GM23338 (cell line): ENCODE results near the gene EBI3. TPM values are rescaled to one million over a fixed set of nuclear protein-coding genes. Genes with fewer than 3 reads are reported as not detected.

Experiments used
- ATAC-seq: fragments of 200-7000 bp; cut with Tn5 transposase; 3 replicates; pipeline ENCODE4 v1.9.1; 2020
- DNase-seq: peaks from one replicate; pipeline ENCODE4 v3.0.0-alpha.2; 2015; ENCODE audit warnings: low spot score
- H2AFZ ChIP-seq: fragments of 200-600 bp; sonication (generic); 2 replicates; pipeline ENCODE4 v1.8.0; 2016; ENCODE audit warnings: antibody characterized with exemption, mild to moderate bottlenecking, moderate library complexity
- H3F3A ChIP-seq: fragments of 200-600 bp; sonication (generic); replicated peaks from 2 replicates; pipeline ENCODE4 v1.8.0; 2017; ENCODE audit warnings: antibody characterized with exemption, mixed run types, low read depth
- H3K27ac ChIP-seq: fragments of 200-600 bp; sonication (generic); 2 replicates; pipeline ENCODE4 v1.6.1; 2016; ENCODE audit warnings: low read depth
- H3K27me3 ChIP-seq: fragments of 200-600 bp; sonication (generic); 2 replicates; pipeline ENCODE4 v1.8.0; 2016; ENCODE audit warnings: mild to moderate bottlenecking, mixed run types, moderate library complexity; ENCODE audit not compliant: insufficient read depth
- H3K36me3 ChIP-seq: fragments of 200-600 bp; sonication (generic); 2 replicates; pipeline ENCODE4 v1.8.0; 2016; ENCODE audit warnings: mild to moderate bottlenecking; ENCODE audit not compliant: insufficient read depth
- H3K4me1 ChIP-seq: fragments of 200-600 bp; sonication (generic); 2 replicates; pipeline ENCODE4 v1.8.0; 2016; ENCODE audit warnings: mild to moderate bottlenecking, moderate library complexity; ENCODE audit not compliant: insufficient read depth
- H3K4me2 ChIP-seq: fragments of 200-600 bp; sonication (generic); 2 replicates; pipeline ENCODE4 v1.7.1; 2017; ENCODE audit warnings: mixed run types
- H3K4me3 ChIP-seq: fragments of 200-600 bp; sonication (generic); 2 replicates; pipeline ENCODE4 v1.6.1; 2016; ENCODE audit warnings: mixed run types
- H3K79me2 ChIP-seq: fragments of 200-600 bp; sonication (generic); replicated peaks from 2 replicates; pipeline ENCODE4 v1.8.0; 2017; ENCODE audit warnings: mild to moderate bottlenecking; ENCODE audit not compliant: insufficient read depth
- H3K9me2 ChIP-seq: fragments of 200-600 bp; sonication (generic); 2 replicates; pipeline ENCODE4 v1.8.0; 2017; ENCODE audit not compliant: insufficient read depth
- H4K20me1 ChIP-seq: fragments of 200-600 bp; sonication (generic); replicated peaks from 2 replicates; pipeline ENCODE4 v1.8.0; 2017; ENCODE audit warnings: mild to moderate bottlenecking; ENCODE audit not compliant: insufficient read depth
- H3K27ac Mint-ChIP-seq: 2 replicates; pipeline ENCODE4 v1.8.0; 2020; ENCODE audit warnings: inconsistent platforms, mild to moderate bottlenecking, moderate library complexity, mixed read lengths
- H3K27me3 Mint-ChIP-seq: 3 replicates; pipeline ENCODE4 v1.8.0; 2022; ENCODE audit warnings: low read depth, mild to moderate bottlenecking, moderate library complexity, mixed read lengths, inconsistent platforms; ENCODE audit not compliant: insufficient read depth, poor library complexity
- H3K36me3 Mint-ChIP-seq: 3 replicates; pipeline ENCODE4 v1.8.0; 2021; ENCODE audit warnings: low read depth, mild to moderate bottlenecking, inconsistent platforms, moderate library complexity, mixed read lengths
- H3K4me1 Mint-ChIP-seq: 3 replicates; pipeline ENCODE4 v1.8.0; 2020; ENCODE audit warnings: mild to moderate bottlenecking, inconsistent platforms, mixed read lengths
- H3K4me3 Mint-ChIP-seq: 3 replicates; pipeline ENCODE4 v1.8.0; 2021; ENCODE audit warnings: moderate library complexity, mild to moderate bottlenecking, inconsistent platforms, mixed read lengths
- H3K9me3 Mint-ChIP-seq: 3 replicates; pipeline ENCODE4 v1.8.0; 2020; ENCODE audit warnings: moderate library complexity, mild to moderate bottlenecking, inconsistent platforms, mixed read lengths
- CREB1 ChIP-seq: fragments of 250-450 bp; sonication (Bioruptor Pico); IDR thresholded peaks from 2 replicates; pipeline ENCODE4 v1.5.0; 2020; ENCODE audit warnings: low read depth, mild to moderate bottlenecking, moderate library complexity
- EZH2phosphoT487 ChIP-seq: fragments of 200-600 bp; sonication (generic); IDR thresholded peaks from one replicate; pipeline ENCODE4 v1.8.1; 2018; ENCODE audit warnings: antibody characterized with exemption; ENCODE audit not compliant: unreplicated experiment
- NANOG ChIP-seq: IDR thresholded peaks from 2 replicates; pipeline ENCODE4 v1.6.1; 2016; ENCODE audit warnings: antibody characterized with exemption, borderline replicate concordance
- POLR2AphosphoS5 ChIP-seq: IDR thresholded peaks from 2 replicates; pipeline ENCODE4 v1.6.1; 2016; ENCODE audit warnings: antibody characterized with exemption, low read depth
- STAT1 ChIP-seq: IDR thresholded peaks from one replicate; pipeline ENCODE4 v1.6.1; 2016; ENCODE audit warnings: antibody characterized with exemption; ENCODE audit not compliant: unreplicated experiment
- polyA plus RNA-seq: library from polyadenylated mRNA; unstranded; fragments of >200 nt; fragmentation: Nextera tagmentation; extraction: Ambion mirVana; gene quantifications from 2 replicates; pipeline ENCODE4 v1.2.1, GENCODE V29; 2016
- total RNA-seq: library from RNA; depleted of rRNA; stranded (reverse); fragments of >200 nt; shearing (Covaris generic); gene quantifications from 2 replicates; pipeline ENCODE4 v1.2.3, GENCODE V29; 2014
- TF ChIP-seq, protein P1 (sequence below), 2 experiments: fragments of 200-600 bp in 1 of 2; sonication (generic) in 1 of 2; conservative IDR thresholded peaks; 2 replicates each; pipeline versions ENCODE4 v1.5.1 to v1.6.1; 2016 to 2017; ENCODE audit warnings: antibody characterized with exemption in 2 of 2, low read depth in 2 of 2, mild to moderate bottlenecking in 2 of 2, moderate library complexity in 1 of 2
- TF ChIP-seq, protein P2 (sequence below): fragments of 250-450 bp; sonication (Bioruptor Pico); IDR thresholded peaks from 2 replicates; pipeline ENCODE4 v1.5.0; 2020; ENCODE audit warnings: mild to moderate bottlenecking, moderate library complexity

Gene EBI3
- total and polyA plus RNA-seq, 2 experiments from 2014 or later: 0.52 to 1.4 TPM

DNA sequence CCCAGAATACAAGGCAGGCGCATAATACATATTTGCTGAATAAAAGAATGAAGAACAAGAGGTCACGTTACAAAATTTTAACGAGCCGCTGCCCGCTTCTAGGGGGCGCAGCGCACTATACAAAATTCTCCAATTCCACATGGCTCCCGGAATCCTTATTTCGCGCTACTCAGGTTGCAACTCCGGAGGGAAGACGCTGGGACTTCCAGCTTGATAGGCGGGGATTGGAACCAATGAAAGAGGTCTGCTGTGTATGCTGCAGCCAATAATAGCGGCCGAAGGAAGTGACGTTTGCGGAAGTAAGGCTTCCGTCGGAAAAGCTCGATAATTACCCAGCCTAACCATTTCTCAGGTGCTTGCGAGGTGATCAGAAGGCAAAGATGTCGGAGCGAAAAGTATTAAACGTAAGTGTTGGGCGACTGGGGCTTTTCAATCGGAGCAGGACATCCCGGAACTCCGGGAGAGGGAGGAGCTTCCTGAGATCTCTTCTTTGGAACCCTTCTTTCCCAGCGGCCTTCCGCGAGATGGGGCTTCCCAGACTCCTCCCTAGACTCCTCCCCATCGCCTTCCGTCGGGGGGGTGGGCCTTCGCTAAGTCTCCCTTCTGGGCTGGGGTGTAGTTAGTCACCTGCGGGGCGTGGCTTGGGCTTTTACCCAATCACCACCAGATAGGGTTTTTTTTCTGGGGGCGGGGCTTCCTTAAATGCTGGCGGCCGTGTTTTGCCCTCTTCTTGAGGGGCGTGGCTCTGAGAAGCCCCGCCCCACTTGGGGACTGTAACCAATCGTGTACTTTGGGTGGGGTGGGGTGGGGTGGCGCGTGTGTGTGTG is 17.7 kb downstream of the EBI3 start, which contains the start of gene YJU2:
Gene YJU2, plus strand, starts transcription at position 314 of the 827 bp plus-strand sequence. Its CDS starts 67 bp downstream, at position 381.
- TF ChIP-seq NANOG (no peak), POLR2AphosphoS5 (peak; percentile 60), STAT1 (no peak), EZH2phosphoT487 (no peak), CREB1 (CRISPR knock-in tag) (peak; percentile 97)
- TF ChIP-seq, protein P1, sequence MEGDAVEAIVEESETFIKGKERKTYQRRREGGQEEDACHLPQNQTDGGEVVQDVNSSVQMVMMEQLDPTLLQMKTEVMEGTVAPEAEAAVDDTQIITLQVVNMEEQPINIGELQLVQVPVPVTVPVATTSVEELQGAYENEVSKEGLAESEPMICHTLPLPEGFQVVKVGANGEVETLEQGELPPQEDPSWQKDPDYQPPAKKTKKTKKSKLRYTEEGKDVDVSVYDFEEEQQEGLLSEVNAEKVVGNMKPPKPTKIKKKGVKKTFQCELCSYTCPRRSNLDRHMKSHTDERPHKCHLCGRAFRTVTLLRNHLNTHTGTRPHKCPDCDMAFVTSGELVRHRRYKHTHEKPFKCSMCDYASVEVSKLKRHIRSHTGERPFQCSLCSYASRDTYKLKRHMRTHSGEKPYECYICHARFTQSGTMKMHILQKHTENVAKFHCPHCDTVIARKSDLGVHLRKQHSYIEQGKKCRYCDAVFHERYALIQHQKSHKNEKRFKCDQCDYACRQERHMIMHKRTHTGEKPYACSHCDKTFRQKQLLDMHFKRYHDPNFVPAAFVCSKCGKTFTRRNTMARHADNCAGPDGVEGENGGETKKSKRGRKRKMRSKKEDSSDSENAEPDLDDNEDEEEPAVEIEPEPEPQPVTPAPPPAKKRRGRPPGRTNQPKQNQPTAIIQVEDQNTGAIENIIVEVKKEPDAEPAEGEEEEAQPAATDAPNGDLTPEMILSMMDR (conservative IDR thresholded peaks at IDR 0.05; ENCODE audit: low read depth in 2 of 2): peak; percentile 64 to 70
- TF ChIP-seq, protein P2, sequence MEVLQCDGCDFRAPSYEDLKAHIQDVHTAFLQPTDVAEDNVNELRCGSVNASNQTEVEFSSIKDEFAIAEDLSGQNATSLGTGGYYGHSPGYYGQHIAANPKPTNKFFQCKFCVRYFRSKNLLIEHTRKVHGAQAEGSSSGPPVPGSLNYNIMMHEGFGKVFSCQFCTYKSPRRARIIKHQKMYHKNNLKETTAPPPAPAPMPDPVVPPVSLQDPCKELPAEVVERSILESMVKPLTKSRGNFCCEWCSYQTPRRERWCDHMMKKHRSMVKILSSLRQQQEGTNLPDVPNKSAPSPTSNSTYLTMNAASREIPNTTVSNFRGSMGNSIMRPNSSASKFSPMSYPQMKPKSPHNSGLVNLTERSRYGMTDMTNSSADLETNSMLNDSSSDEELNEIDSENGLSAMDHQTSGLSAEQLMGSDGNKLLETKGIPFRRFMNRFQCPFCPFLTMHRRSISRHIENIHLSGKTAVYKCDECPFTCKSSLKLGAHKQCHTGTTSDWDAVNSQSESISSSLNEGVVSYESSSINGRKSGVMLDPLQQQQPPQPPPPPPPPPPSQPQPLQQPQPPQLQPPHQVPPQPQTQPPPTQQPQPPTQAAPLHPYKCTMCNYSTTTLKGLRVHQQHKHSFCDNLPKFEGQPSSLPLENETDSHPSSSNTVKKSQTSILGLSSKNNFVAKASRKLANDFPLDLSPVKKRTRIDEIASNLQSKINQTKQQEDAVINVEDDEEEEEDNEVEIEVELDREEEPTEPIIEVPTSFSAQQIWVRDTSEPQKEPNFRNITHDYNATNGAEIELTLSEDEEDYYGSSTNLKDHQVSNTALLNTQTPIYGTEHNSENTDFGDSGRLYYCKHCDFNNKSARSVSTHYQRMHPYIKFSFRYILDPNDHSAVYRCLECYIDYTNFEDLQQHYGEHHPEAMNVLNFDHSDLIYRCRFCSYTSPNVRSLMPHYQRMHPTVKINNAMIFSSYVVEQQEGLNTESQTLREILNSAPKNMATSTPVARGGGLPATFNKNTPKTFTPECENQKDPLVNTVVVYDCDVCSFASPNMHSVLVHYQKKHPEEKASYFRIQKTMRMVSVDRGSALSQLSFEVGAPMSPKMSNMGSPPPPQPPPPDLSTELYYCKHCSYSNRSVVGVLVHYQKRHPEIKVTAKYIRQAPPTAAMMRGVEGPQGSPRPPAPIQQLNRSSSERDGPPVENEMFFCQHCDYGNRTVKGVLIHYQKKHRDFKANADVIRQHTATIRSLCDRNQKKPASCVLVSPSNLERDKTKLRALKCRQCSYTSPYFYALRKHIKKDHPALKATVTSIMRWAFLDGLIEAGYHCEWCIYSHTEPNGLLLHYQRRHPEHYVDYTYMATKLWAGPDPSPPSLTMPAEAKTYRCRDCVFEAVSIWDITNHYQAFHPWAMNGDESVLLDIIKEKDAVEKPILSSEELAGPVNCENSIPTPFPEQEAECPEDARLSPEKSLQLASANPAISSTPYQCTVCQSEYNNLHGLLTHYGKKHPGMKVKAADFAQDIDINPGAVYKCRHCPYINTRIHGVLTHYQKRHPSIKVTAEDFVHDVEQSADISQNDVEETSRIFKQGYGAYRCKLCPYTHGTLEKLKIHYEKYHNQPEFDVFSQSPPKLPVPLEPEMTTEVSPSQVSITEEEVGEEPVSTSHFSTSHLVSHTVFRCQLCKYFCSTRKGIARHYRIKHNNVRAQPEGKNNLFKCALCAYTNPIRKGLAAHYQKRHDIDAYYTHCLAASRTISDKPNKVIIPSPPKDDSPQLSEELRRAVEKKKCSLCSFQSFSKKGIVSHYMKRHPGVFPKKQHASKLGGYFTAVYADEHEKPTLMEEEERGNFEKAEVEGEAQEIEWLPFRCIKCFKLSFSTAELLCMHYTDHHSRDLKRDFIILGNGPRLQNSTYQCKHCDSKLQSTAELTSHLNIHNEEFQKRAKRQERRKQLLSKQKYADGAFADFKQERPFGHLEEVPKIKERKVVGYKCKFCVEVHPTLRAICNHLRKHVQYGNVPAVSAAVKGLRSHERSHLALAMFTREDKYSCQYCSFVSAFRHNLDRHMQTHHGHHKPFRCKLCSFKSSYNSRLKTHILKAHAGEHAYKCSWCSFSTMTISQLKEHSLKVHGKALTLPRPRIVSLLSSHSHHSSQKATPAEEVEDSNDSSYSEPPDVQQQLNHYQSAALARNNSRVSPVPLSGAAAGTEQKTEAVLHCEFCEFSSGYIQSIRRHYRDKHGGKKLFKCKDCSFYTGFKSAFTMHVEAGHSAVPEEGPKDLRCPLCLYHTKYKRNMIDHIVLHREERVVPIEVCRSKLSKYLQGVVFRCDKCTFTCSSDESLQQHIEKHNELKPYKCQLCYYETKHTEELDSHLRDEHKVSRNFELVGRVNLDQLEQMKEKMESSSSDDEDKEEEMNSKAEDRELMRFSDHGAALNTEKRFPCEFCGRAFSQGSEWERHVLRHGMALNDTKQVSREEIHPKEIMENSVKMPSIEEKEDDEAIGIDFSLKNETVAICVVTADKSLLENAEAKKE (CRISPR knock-in tag): no peak
- Histone ChIP-seq H3K36me3 (peaks cover 8% of the 10 kb centered on the region; the same call in 1 of the 2 replicates), H3K4me1 (0 out of 2 replicates have a peak, but pooled peaks cover 4% of the 10 kb centered on the region), H3K79me2 (peaks cover 8% of the 10 kb centered on the region), H3K9me2 (no peaks in the 10 kb centered on the region), H3K4me3 (peak within 1 kb of the TSS; percentile 50), H2AFZ (peak within 1 kb of the TSS; percentile 86), H4K20me1 (no peaks in the 10 kb centered on the region), H3K27ac (peak within 1 kb of the TSS; percentile 90), H3K27me3 (no peaks in the 10 kb centered on the region), H3F3A (0 out of 2 replicates have a peak, but pooled peaks cover 6% of the 10 kb centered on the region), H3K4me2 (peak within 1 kb of the TSS; percentile 72)
- peak; percentile 100 for DNase-seq
- Mint-ChIP-seq H3K36me3 (peaks cover 33% of the 10 kb centered on the region), H3K9me3 (peaks cover 6% of the 10 kb centered on the region), H3K4me1 (no peaks in the 10 kb centered on the region; the same call in 2 of the 3 replicates), H3K27ac (peak within 1 kb of the TSS; percentile 99), H3K27me3 (peaks cover 5% of the 10 kb centered on the region), H3K4me3 (peak within 1 kb of the TSS; percentile 93)
- peak; percentile 96 for ATAC-seq
